ENCODE results near the gene SLC6A9. TPM values are rescaled to one million over a fixed set of nuclear protein-coding genes. Genes with fewer than 3 reads are reported as not detected.

Gene SLC6A9
- total RNA-seq, 3 donors from 2014 or later (not counting 1 experiment from before 2014, with no cell fraction given): 0.29 to 0.55 TPM; not detected in 1

DNA sequence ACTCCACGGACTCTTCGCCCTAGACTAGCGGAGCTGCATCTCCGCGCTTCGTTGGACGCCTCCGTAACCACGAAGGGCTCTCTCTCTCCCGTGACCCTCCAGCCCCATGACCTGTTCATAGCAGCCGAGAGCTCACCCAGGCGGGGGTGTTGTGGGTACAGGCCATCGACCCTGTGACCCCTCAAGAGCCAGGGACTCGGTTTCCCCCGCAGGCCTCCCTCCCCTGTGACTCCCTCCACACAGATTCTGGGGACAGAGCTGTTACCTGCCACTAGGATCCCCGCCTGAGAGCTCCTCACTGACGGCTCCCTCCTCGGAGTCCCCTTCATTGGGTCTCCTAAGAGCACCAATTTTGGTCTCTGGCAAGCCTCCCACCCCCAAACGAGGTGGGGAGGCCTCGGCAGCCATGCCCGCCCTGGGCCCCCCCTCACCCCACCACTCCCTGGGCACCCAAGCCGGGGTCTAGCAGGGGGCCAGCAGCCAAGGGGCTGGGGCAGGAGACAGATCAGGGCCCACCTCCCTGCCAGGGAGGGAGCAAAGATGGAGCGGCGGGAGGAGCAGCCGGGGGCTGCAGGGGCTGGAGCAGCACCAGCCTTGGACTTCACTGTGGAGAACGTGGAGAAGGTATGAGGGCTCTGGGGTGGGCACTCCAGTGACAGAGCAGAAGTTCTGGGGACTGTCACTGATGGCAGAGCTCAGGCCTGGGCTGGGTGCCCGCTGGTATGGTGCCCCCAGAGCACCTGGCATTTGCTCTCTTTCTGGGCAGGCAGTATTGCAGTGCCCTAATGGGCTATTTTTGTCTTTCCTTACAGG is 84.0 kb downstream of the SLC6A9 start:
- H3K27me3 Mint-ChIP-seq (ENCODE audit: low read depth in 2 of 2): no peaks in the 10 kb centered on the region
- H3K36me3 Mint-ChIP-seq: no peaks in the 10 kb centered on the region
- H3K9me3 Mint-ChIP-seq: no peaks in the 10 kb centered on the region
- H3K4me3 Mint-ChIP-seq: peak overlapping the region; percentile 91
- no peak for DNase-seq
- WGBS (ENCODE audit: insufficient coverage): 12% methylated on average over 26 of the region's 27 CpGs
- Histone ChIP-seq H3K4me3 (ENCODE audit: low read length) (peak overlapping the region; percentile 54), H3K36me3 (ENCODE audit: control insufficient read depth, insufficient read depth, low read length) (peaks cover 2% of the 10 kb centered on the region), H3K27ac (ENCODE audit: low read length) (peak overlapping the region; percentile 95), H3K4me1 (ENCODE audit: control insufficient read depth, insufficient read depth, low read length) (peaks cover 33% of the 10 kb centered on the region), H3K9me3 (ENCODE audit: control insufficient read depth, insufficient read depth, low read length) (no peaks in the 10 kb centered on the region), H3K27me3 (ENCODE audit: control insufficient read depth, insufficient read depth, low read length) (no peaks in the 10 kb centered on the region)
- ATAC-seq: no peak
- intact Hi-C loops (cut with micrococcal nuclease): no loop called here
- TF ChIP-seq, protein P1, sequence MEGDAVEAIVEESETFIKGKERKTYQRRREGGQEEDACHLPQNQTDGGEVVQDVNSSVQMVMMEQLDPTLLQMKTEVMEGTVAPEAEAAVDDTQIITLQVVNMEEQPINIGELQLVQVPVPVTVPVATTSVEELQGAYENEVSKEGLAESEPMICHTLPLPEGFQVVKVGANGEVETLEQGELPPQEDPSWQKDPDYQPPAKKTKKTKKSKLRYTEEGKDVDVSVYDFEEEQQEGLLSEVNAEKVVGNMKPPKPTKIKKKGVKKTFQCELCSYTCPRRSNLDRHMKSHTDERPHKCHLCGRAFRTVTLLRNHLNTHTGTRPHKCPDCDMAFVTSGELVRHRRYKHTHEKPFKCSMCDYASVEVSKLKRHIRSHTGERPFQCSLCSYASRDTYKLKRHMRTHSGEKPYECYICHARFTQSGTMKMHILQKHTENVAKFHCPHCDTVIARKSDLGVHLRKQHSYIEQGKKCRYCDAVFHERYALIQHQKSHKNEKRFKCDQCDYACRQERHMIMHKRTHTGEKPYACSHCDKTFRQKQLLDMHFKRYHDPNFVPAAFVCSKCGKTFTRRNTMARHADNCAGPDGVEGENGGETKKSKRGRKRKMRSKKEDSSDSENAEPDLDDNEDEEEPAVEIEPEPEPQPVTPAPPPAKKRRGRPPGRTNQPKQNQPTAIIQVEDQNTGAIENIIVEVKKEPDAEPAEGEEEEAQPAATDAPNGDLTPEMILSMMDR (IDR thresholded peaks at IDR 0.05): no peak
- peak overlapping the region; percentile 88 to 98 for H3K27ac Mint-ChIP-seq
- H3K4me1 Mint-ChIP-seq: peaks cover 35 to 65% of the 10 kb centered on the region in 2 donors

Other genes with a start within 250 kb of the SLC6A9 start
- gene ARTN, start 97.7 kb downstream of the SLC6A9 start, total RNA-seq: 1 to 10 TPM in 1 of 3 donors, not detected in 2; 1.4 TPM
- gene IPO13, start 84.5 kb downstream of the SLC6A9 start, total RNA-seq: 10 to 100 TPM; 18.1 to 22.7 (median 18.4) TPM
- gene DPH2, start 61.5 kb downstream of the SLC6A9 start, total RNA-seq: 10 to 100 TPM; 18.2 to 27.3 (median 18.8) TPM
- gene ATP6V0B, start 56.5 kb downstream of the SLC6A9 start, total RNA-seq: 100 to 1,000 TPM in 2 of 3 donors, 10 to 100 TPM in 1; 76.3 to 115 (median 113) TPM
- 1 to 10 TPM; 1.5 to 5.5 (median 2.2) TPM for gene B4GALT2, start 52.3 kb downstream of the SLC6A9 start, total RNA-seq
- gene CCDC24, start 39.9 kb downstream of the SLC6A9 start, total RNA-seq: 1 to 10 TPM; 3.8 to 5.2 (median 3.9) TPM
- not detected for gene KLF17, start 87.4 kb upstream of the SLC6A9 start, total RNA-seq
- gene KLF18, start 110.2 kb upstream of the SLC6A9 start, total RNA-seq: not detected
- 10 to 100 TPM; 61.1 to 73.3 (median 67.3) TPM for gene DMAP1, start 182.0 kb upstream of the SLC6A9 start, total RNA-seq